Choroid plexus epithelial cell (primary cell): ENCODE measurements around the gene TAF1.
"Not testable (repeated sequence)": the region's sequence is repeated elsewhere in the genome, so short reads cannot be mapped to it uniquely, and the experiment has no call there.

Experiments
- DNase-seq: peaks from one replicate; pipeline ENCODE4 v3.0.0-alpha.2; 2010; ENCODE audit warnings: low read depth
- H3K4me3 ChIP-seq: 2 replicates; pipeline ENCODE4 v1.5.1; 2011; ENCODE audit warnings: low read depth, mild to moderate bottlenecking, control low read depth, low read length, moderate library complexity
- CTCF ChIP-seq: conservative IDR thresholded peaks from 2 replicates; pipeline ENCODE4 v1.5.1; 2011; ENCODE audit warnings: low read depth, mild to moderate bottlenecking, control low read depth, inconsistent platforms, low read length, moderate library complexity

Gene TAF1

GRCh38 chrX:71365875-71366673 lies at the start of gene TAF1:
Gene TAF1 (plus strand): TSS chrX:71366357. CDS start chrX:71366375, 18 bp downstream.
- DNase-seq: peak; percentile 98
- TF ChIP-seq CTCF: no peak
- H3K4me3 ChIP-seq: peak within 1 kb of the TSS; percentile 75

- DNase-seq: peak; percentile 16
- H3K4me3 ChIP-seq: not testable (repeated sequence)
These were observed 49.2 kb upstream of the TAF1 start for GRCh38 chrX:71316959-71317358.

- no peak for DNase-seq
- no peak overlapping the region for H3K4me3 ChIP-seq
- no peak for TF ChIP-seq CTCF
These were observed 46.0 kb upstream of the TAF1 start for GRCh38 chrX:71320126-71320525.

- TF ChIP-seq CTCF: no peak
- DNase-seq: no peak
- H3K4me3 ChIP-seq: no peak overlapping the region
These were observed 44.4 kb upstream of the TAF1 start for GRCh38 chrX:71321731-71322130.

GRCh38 chrX:71324452-71324851 lies 41.7 kb upstream of the TAF1 start:
- H3K4me3 ChIP-seq, DNase-seq: not testable (repeated sequence)

GRCh38 chrX:71326394-71326793 lies 39.8 kb upstream of the TAF1 start:
- no peak for DNase-seq
- no peak overlapping the region for H3K4me3 ChIP-seq
- no peak for TF ChIP-seq CTCF

- not testable (repeated sequence) for H3K4me3 ChIP-seq
These were observed 16.9 kb upstream of the TAF1 start for GRCh38 chrX:71349151-71349665.

GRCh38 chrX:71349867-71350266 lies 16.3 kb upstream of the TAF1 start:
- not testable (repeated sequence) for H3K4me3 ChIP-seq, DNase-seq

More at GRCh38 chrX:71349151-71349665, 16.9 kb upstream of the TAF1 start:
- DNase-seq: peak; percentile 33

GRCh38 chrX:71352439-71352838 lies 13.7 kb upstream of the TAF1 start:
- DNase-seq, H3K4me3 ChIP-seq: not testable (repeated sequence)

GRCh38 chrX:71364221-71364620 lies 1.9 kb upstream of the TAF1 start:
- DNase-seq: no peak
- no peak overlapping the region for H3K4me3 ChIP-seq
- no peak for TF ChIP-seq CTCF
